ENCODE data around the gene MXD4. TPM values are rescaled to one million over a fixed set of nuclear protein-coding genes. Genes with fewer than 3 reads are reported as not detected.

MXD4 gene
- total and polyA plus RNA-seq, 2 experiments from 2014 or later: 6.9 to 19.9 TPM

DNA sequence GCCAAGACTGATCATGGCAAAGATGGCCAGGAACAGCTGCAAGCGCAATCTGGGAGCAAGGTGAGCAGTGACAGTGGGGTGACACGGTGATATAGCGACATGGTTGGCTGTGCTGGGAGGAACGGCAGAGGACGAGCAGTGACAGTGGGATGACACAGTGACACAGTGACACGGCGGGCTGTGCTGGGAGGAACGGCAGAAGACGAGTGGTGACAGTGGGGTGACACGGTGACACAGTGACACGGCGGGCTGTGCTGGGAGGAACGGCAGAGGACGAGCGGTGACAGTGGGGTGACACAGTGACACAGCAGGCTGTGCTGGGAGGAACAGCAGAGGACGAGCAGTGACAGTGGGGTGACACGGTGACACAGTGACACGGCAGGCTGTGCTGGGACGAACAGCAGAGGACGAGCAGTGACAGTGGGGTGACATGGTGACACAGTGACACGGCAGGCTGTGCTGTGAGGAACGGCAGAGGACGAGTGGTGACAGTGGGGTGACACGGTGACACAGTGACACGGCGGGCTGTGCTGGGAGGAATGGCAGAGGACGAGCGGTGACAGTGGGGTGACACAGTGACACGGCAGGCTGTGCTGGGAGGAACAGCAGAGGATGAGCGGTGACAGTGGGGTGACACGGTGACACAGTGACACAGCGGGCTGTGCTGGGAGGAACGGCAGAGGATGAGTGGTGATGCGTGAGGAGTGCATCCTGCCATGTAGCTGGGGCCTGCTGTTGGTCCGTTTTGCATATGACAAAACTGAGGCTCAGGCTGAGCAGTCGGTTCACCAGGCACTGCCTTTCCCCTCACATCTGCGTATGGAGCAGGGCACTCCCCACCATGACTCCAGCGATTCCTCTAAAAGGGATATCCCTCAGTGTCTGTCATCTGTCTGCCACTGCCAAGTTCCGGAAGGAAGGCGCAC is 36.0 kb upstream of the MXD4 start:
- Histone ChIP-seq H3K4me2 (no peak overlapping the region), H2AFZ (no peak overlapping the region), H3K27ac (ENCODE audit: low read depth) (no peak overlapping the region), H3K36me3 (ENCODE audit: insufficient read depth) (no peaks in the 10 kb centered on the region), H3K9me2 (ENCODE audit: insufficient read depth) (no peaks in the 10 kb centered on the region), H3K4me3 (no peak overlapping the region), H3K27me3 (ENCODE audit: insufficient read depth) (no peaks in the 10 kb centered on the region), H3K4me1 (ENCODE audit: insufficient read depth) (no peaks in the 10 kb centered on the region), H3K79me2 (replicated peaks; ENCODE audit: insufficient read depth) (no peaks in the 10 kb centered on the region), H3F3A (replicated peaks; ENCODE audit: low read depth) (0 out of 2 replicates have a peak, but pooled peaks cover 4% of the 10 kb centered on the region), H4K20me1 (replicated peaks; ENCODE audit: insufficient read depth) (no peaks in the 10 kb centered on the region)
- peaks cover 18% of the 10 kb centered on the region for H3K4me1 Mint-ChIP-seq
- DNase-seq (ENCODE audit: low spot score): no peak
- no peak for ATAC-seq
- H3K27ac Mint-ChIP-seq: no peak overlapping the region
- H3K27me3 Mint-ChIP-seq (ENCODE audit: insufficient read depth, low read depth, poor library complexity): peaks cover 9% of the 10 kb centered on the region
- peaks cover 6% of the 10 kb centered on the region; the same call in 2 of the 3 replicates for H3K36me3 Mint-ChIP-seq (ENCODE audit: low read depth)
- TF ChIP-seq CREB1 (CRISPR knock-in tag; IDR thresholded peaks at IDR 0.05; ENCODE audit: low read depth) (no peak), ZNF331 (CRISPR knock-in tag; IDR thresholded peaks at IDR 0.05; ENCODE audit: low read depth) (no peak), POLR2AphosphoS5 (IDR thresholded peaks at IDR 0.05; ENCODE audit: low read depth) (no peak), CTCF (conservative IDR thresholded peaks at IDR 0.05; ENCODE audit: low read depth in 2 of 2) (no peak), ETS1 (IDR thresholded peaks at IDR 0.05) (no peak), EZH2 (IDR thresholded peaks at IDR 0.05; ENCODE audit: low read depth, unreplicated experiment) (no peak), EZH2phosphoT487 (IDR thresholded peaks at IDR 0.05; ENCODE audit: unreplicated experiment) (no peak), JUNB (IDR thresholded peaks at IDR 0.05; ENCODE audit: unreplicated experiment) (no peak), STAT1 (IDR thresholded peaks at IDR 0.05; ENCODE audit: unreplicated experiment) (no peak), ZNF114 (CRISPR knock-in tag; IDR thresholded peaks at IDR 0.05) (no peak), NANOG (IDR thresholded peaks at IDR 0.05; ENCODE audit: borderline replicate concordance) (no peak)
- TF ChIP-seq, protein P1, sequence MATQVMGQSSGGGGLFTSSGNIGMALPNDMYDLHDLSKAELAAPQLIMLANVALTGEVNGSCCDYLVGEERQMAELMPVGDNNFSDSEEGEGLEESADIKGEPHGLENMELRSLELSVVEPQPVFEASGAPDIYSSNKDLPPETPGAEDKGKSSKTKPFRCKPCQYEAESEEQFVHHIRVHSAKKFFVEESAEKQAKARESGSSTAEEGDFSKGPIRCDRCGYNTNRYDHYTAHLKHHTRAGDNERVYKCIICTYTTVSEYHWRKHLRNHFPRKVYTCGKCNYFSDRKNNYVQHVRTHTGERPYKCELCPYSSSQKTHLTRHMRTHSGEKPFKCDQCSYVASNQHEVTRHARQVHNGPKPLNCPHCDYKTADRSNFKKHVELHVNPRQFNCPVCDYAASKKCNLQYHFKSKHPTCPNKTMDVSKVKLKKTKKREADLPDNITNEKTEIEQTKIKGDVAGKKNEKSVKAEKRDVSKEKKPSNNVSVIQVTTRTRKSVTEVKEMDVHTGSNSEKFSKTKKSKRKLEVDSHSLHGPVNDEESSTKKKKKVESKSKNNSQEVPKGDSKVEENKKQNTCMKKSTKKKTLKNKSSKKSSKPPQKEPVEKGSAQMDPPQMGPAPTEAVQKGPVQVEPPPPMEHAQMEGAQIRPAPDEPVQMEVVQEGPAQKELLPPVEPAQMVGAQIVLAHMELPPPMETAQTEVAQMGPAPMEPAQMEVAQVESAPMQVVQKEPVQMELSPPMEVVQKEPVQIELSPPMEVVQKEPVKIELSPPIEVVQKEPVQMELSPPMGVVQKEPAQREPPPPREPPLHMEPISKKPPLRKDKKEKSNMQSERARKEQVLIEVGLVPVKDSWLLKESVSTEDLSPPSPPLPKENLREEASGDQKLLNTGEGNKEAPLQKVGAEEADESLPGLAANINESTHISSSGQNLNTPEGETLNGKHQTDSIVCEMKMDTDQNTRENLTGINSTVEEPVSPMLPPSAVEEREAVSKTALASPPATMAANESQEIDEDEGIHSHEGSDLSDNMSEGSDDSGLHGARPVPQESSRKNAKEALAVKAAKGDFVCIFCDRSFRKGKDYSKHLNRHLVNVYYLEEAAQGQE (IDR thresholded peaks at IDR 0.05; ENCODE audit: unreplicated experiment): no peak
- TF ChIP-seq, protein P2, sequence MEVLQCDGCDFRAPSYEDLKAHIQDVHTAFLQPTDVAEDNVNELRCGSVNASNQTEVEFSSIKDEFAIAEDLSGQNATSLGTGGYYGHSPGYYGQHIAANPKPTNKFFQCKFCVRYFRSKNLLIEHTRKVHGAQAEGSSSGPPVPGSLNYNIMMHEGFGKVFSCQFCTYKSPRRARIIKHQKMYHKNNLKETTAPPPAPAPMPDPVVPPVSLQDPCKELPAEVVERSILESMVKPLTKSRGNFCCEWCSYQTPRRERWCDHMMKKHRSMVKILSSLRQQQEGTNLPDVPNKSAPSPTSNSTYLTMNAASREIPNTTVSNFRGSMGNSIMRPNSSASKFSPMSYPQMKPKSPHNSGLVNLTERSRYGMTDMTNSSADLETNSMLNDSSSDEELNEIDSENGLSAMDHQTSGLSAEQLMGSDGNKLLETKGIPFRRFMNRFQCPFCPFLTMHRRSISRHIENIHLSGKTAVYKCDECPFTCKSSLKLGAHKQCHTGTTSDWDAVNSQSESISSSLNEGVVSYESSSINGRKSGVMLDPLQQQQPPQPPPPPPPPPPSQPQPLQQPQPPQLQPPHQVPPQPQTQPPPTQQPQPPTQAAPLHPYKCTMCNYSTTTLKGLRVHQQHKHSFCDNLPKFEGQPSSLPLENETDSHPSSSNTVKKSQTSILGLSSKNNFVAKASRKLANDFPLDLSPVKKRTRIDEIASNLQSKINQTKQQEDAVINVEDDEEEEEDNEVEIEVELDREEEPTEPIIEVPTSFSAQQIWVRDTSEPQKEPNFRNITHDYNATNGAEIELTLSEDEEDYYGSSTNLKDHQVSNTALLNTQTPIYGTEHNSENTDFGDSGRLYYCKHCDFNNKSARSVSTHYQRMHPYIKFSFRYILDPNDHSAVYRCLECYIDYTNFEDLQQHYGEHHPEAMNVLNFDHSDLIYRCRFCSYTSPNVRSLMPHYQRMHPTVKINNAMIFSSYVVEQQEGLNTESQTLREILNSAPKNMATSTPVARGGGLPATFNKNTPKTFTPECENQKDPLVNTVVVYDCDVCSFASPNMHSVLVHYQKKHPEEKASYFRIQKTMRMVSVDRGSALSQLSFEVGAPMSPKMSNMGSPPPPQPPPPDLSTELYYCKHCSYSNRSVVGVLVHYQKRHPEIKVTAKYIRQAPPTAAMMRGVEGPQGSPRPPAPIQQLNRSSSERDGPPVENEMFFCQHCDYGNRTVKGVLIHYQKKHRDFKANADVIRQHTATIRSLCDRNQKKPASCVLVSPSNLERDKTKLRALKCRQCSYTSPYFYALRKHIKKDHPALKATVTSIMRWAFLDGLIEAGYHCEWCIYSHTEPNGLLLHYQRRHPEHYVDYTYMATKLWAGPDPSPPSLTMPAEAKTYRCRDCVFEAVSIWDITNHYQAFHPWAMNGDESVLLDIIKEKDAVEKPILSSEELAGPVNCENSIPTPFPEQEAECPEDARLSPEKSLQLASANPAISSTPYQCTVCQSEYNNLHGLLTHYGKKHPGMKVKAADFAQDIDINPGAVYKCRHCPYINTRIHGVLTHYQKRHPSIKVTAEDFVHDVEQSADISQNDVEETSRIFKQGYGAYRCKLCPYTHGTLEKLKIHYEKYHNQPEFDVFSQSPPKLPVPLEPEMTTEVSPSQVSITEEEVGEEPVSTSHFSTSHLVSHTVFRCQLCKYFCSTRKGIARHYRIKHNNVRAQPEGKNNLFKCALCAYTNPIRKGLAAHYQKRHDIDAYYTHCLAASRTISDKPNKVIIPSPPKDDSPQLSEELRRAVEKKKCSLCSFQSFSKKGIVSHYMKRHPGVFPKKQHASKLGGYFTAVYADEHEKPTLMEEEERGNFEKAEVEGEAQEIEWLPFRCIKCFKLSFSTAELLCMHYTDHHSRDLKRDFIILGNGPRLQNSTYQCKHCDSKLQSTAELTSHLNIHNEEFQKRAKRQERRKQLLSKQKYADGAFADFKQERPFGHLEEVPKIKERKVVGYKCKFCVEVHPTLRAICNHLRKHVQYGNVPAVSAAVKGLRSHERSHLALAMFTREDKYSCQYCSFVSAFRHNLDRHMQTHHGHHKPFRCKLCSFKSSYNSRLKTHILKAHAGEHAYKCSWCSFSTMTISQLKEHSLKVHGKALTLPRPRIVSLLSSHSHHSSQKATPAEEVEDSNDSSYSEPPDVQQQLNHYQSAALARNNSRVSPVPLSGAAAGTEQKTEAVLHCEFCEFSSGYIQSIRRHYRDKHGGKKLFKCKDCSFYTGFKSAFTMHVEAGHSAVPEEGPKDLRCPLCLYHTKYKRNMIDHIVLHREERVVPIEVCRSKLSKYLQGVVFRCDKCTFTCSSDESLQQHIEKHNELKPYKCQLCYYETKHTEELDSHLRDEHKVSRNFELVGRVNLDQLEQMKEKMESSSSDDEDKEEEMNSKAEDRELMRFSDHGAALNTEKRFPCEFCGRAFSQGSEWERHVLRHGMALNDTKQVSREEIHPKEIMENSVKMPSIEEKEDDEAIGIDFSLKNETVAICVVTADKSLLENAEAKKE (CRISPR knock-in tag; IDR thresholded peaks at IDR 0.05): no peak
- H3K4me3 Mint-ChIP-seq: no peak overlapping the region; the same call in 2 of the 3 replicates
- H3K9me3 Mint-ChIP-seq: peaks cover 18% of the 10 kb centered on the region
